HCT116 (cell line): Measurements from ENCODE around the gene KIAA1549. TPM values are rescaled to one million over a fixed set of nuclear protein-coding genes. Genes with fewer than 3 reads are reported as not detected.

ENCODE experiments used
- ATAC-seq: fragments of 200-7000 bp; cut with Tn5 transposase; 2 replicates; pipeline ENCODE4 v1.9.1; 2020; ENCODE audit warnings: mild to moderate bottlenecking, moderate library complexity
- BruUV-seq: library from RNA; stranded (reverse); fragments of 400-500 nt; replicated peaks from 2 replicates; lab custom pipeline; 2021; lab: Mats Ljungman, UMichigan
- CTCF ChIA-PET: fragments of 300-600 bp; sonication (Branson Sonifier 250); formaldehyde crosslinking; loops from one replicate; lab custom pipeline; 2021; ENCODE audit warnings: antibody characterized with exemption; lab: Charles Lee
- POLR2A ChIA-PET: fragments of 300-600, 350-600 bp; sonication (Branson Sonifier 250); formaldehyde crosslinking; loops from one replicate; lab custom pipeline; 2021; ENCODE audit warnings: antibody characterized with exemption; lab: Charles Lee
- RAD21 ChIA-PET, 2 experiments: fragments of 300-600 bp; sonication (Branson Sonifier 250); formaldehyde crosslinking; loops; one replicate each; lab custom pipeline; 2023; ENCODE audit warnings: low total read pairs in 2 of 2; ENCODE audit not compliant: uncharacterized antibody in 2 of 2, unreplicated experiment in 2 of 2, low non-redundant PET in 1 of 2; lab: Charles Lee
- DNase-seq: peaks from one replicate; pipeline ENCODE4 v3.0.0-alpha.2; 2010; ENCODE audit warnings: low read depth, low spot score
- H2AFZ ChIP-seq: fragments of 200-600 bp; shearing (Covaris generic), sonication (generic); 2 replicates; pipeline ENCODE4 v1.6.1; 2017; ENCODE audit warnings: low read depth, mixed run types, mixed read lengths, antibody characterized with exemption, low read length; ENCODE audit not compliant: poor library complexity, severe bottlenecking
- H3K27ac ChIP-seq: 2 replicates; pipeline ENCODE4 v1.5.1; 2012; ENCODE audit warnings: low read depth, low read length
- H3K27me3 ChIP-seq: fragments of 200-600 bp; sonication (generic); 2 replicates; pipeline ENCODE4 v1.6.1; 2016; ENCODE audit warnings: mixed run types, low read length, mixed read lengths; ENCODE audit not compliant: insufficient read depth
- H3K36me3 ChIP-seq, 2 experiments: fragments of 200-500 bp in 1 of 2; fragments of 200-600 bp in 1 of 2; sonication (Bioruptor generic) in 1 of 2; sonication (generic) in 1 of 2; 2 replicates each; pipeline versions ENCODE4 v1.5.1 to v1.6.1; 2014 to 2016; ENCODE audit warnings: low read length in 2 of 2, inconsistent platforms in 1 of 2, mixed read lengths in 1 of 2, mixed run types in 1 of 2; ENCODE audit not compliant: insufficient read depth in 2 of 2, control insufficient read depth in 1 of 2
- H3K4me1 ChIP-seq, 2 experiments: fragments of 200-600 bp in 1 of 2; sonication (generic) in 1 of 2; 2 replicates each; pipeline versions ENCODE4 v1.5.1 to v1.6.1; 2012 to 2017; ENCODE audit warnings: low read length in 2 of 2, inconsistent platforms in 1 of 2, mild to moderate bottlenecking in 1 of 2, mixed read lengths in 1 of 2, mixed run types in 1 of 2, moderate library complexity in 1 of 2; ENCODE audit not compliant: insufficient read depth in 2 of 2, control insufficient read depth in 1 of 2
- H3K4me2 ChIP-seq: fragments of 200-600 bp; sonication (generic); 2 replicates; pipeline ENCODE4 v1.6.1; 2017; ENCODE audit warnings: mixed run types, low read length, mixed read lengths
- H3K4me3 ChIP-seq, 2 experiments: fragments of 200-600 bp in 1 of 2; sonication (generic) in 1 of 2; replicated peaks in 1 of 2; 2 replicates each; pipeline ENCODE4 v1.5.1; 2011 to 2016; ENCODE audit warnings: low read length in 2 of 2, control low read depth in 1 of 2, low read depth in 1 of 2, mild to moderate bottlenecking in 1 of 2, mixed read lengths in 1 of 2, mixed run types in 1 of 2
- H3K79me2 ChIP-seq: fragments of 200-600 bp; sonication (generic); 2 replicates; pipeline ENCODE4 v1.6.1; 2017; ENCODE audit warnings: mild to moderate bottlenecking, mixed run types, low read length, moderate library complexity, mixed read lengths; ENCODE audit not compliant: insufficient read depth
- H3K9ac ChIP-seq: fragments of 200-600 bp; sonication (generic); 2 replicates; pipeline ENCODE4 v1.6.1; 2016; ENCODE audit warnings: low read length, mixed read lengths
- H3K9me2 ChIP-seq: fragments of 200-600 bp; sonication (generic), shearing (Covaris generic); 2 replicates; pipeline ENCODE4 v1.6.1; 2017; ENCODE audit warnings: mixed run types, mild to moderate bottlenecking, moderate library complexity; ENCODE audit not compliant: insufficient read depth
- H3K9me3 ChIP-seq, 2 experiments: fragments of 200-500 bp in 1 of 2; fragments of 200-600 bp in 1 of 2; sonication (Bioruptor generic) in 1 of 2; sonication (generic) in 1 of 2; 2 replicates each; pipeline ENCODE4 v1.6.1; 2014 to 2017; ENCODE audit warnings: low read length in 2 of 2, mixed read lengths in 2 of 2, inconsistent platforms in 1 of 2, low read depth in 1 of 2, mild to moderate bottlenecking in 1 of 2, mixed run types in 1 of 2, moderate library complexity in 1 of 2; ENCODE audit not compliant: control insufficient read depth in 1 of 2, insufficient read depth in 1 of 2
- H4K20me1 ChIP-seq: fragments of 200-600 bp; sonication (generic), shearing (Covaris generic); 2 replicates; pipeline ENCODE4 v1.6.1; 2017; ENCODE audit warnings: mixed run types, mild to moderate bottlenecking, moderate library complexity; ENCODE audit not compliant: insufficient read depth
- ATF3 ChIP-seq: IDR thresholded peaks from 2 replicates; pipeline ENCODE4 v1.6.1; 2012
- CBX3 ChIP-seq: IDR thresholded peaks from 2 replicates; pipeline ENCODE4 v1.6.1; 2012; ENCODE audit warnings: low read depth
- CEBPB ChIP-seq: IDR thresholded peaks from 2 replicates; pipeline ENCODE4 v1.6.1; 2012; ENCODE audit warnings: low read depth
- CTCF ChIP-seq, 3 experiments: fragments of 200-600 bp in 1 of 3; sonication (generic) in 1 of 3; IDR thresholded peaks in 2 of 3; conservative IDR thresholded peaks in 1 of 3; 2 replicates each; pipeline ENCODE4 v1.5.1; 2012 to 2017; ENCODE audit warnings: low read depth in 2 of 3, low read length in 2 of 3, antibody characterized with exemption in 1 of 3, borderline replicate concordance in 1 of 3, control low read depth in 1 of 3, mild to moderate bottlenecking in 1 of 3, mixed read lengths in 1 of 3, mixed run types in 1 of 3, moderate library complexity in 1 of 3; ENCODE audit not compliant: insufficient read depth in 1 of 3
- EGR1 ChIP-seq: IDR thresholded peaks from 2 replicates; pipeline ENCODE4 v1.6.1; 2012; ENCODE audit warnings: low read depth
- EZH2phosphoT487 ChIP-seq: fragments of 200-600 bp; IDR thresholded peaks from 2 replicates; pipeline ENCODE4 v1.6.1; 2018; ENCODE audit warnings: antibody characterized with exemption, borderline replicate concordance
- JUND ChIP-seq: IDR thresholded peaks from 2 replicates; pipeline ENCODE4 v1.6.1; 2012
- POLR2A ChIP-seq: IDR thresholded peaks from 2 replicates; pipeline ENCODE4 v1.7.0; 2011; ENCODE audit warnings: borderline replicate concordance; ENCODE audit not compliant: insufficient read depth, insufficient read length; ENCODE audit errors: extremely low read depth
- RAD21 ChIP-seq: IDR thresholded peaks from 2 replicates; pipeline ENCODE4 v1.6.1; 2012; ENCODE audit warnings: low read depth, mild to moderate bottlenecking
- SIN3A ChIP-seq: IDR thresholded peaks from 2 replicates; pipeline ENCODE4 v1.6.1; 2012; ENCODE audit warnings: low read depth
- SP1 ChIP-seq: IDR thresholded peaks from 2 replicates; pipeline ENCODE4 v1.6.1; 2012; ENCODE audit warnings: low read depth
- SRF ChIP-seq: IDR thresholded peaks from 2 replicates; pipeline ENCODE4 v1.6.1; 2012; ENCODE audit warnings: low read depth
- TCF7L2 ChIP-seq: IDR thresholded peaks from 2 replicates; pipeline ENCODE4 v1.7.0; 2011; ENCODE audit warnings: borderline replicate concordance, inconsistent platforms; ENCODE audit not compliant: insufficient read depth, insufficient read length; ENCODE audit errors: extremely low read depth
- ZFX ChIP-seq: fragments of 450-650 bp; IDR thresholded peaks from 2 replicates; pipeline ENCODE4 v1.6.1; 2017
- ZNF274 ChIP-seq: fragments of 200-500 bp; sonication (Bioruptor generic); IDR thresholded peaks from 2 replicates; pipeline ENCODE4 v1.6.1; 2014; ENCODE audit warnings: mild to moderate bottlenecking, low read depth, low read length, inconsistent platforms
- intact Hi-C: fragments of 100-400 bp; cut with micrococcal nuclease; formaldehyde crosslinking; loops from 2 replicates; pipeline ENCODE4 v1.10.0; 2022
- total RNA-seq: library from RNA; stranded (reverse); gene quantifications from one replicate; pipeline ENCODE4 v1.2.1, GENCODE V29; 2021; ENCODE audit not compliant: unreplicated experiment
- TF ChIP-seq, protein P1 (sequence below): IDR thresholded peaks from 2 replicates; pipeline ENCODE4 v1.6.1; 2011; ENCODE audit warnings: mild to moderate bottlenecking, low read length, moderate library complexity; ENCODE audit not compliant: insufficient replicate concordance; ENCODE audit errors: extremely low read depth
- TF ChIP-seq, protein P2 (sequence below): IDR thresholded peaks from 2 replicates; pipeline ENCODE4 v1.6.1; 2012; ENCODE audit warnings: low read depth

Gene KIAA1549
- total RNA-seq, 1 experiment from 2014 or later: 3.9 TPM

- H2AFZ ChIP-seq: no peak overlapping the region
- no TSS peak for BruUV-seq
- H3K36me3 ChIP-seq: no peaks in the 10 kb centered on the region
- no peaks in the 10 kb centered on the region for H3K79me2 ChIP-seq
- no peak overlapping the region for H3K9ac ChIP-seq
- CTCF ChIA-PET: no interaction called here
- H4K20me1 ChIP-seq: no peaks in the 10 kb centered on the region
- no peaks in the 10 kb centered on the region for H3K27me3 ChIP-seq
- RAD21 ChIA-PET: no interaction called here
- no peaks in the 10 kb centered on the region for H3K9me3 ChIP-seq
- intact Hi-C loops: no loop called here
- H3K27ac ChIP-seq: no peak overlapping the region
- no peaks in the 10 kb centered on the region for H3K9me2 ChIP-seq
- no peak overlapping the region for H3K4me3 ChIP-seq
- H3K4me2 ChIP-seq: no peak overlapping the region
- ATAC-seq: no peak
- peaks cover 12 to 22% of the 10 kb centered on the region in 2 experiments for H3K4me1 ChIP-seq
- TF ChIP-seq EZH2phosphoT487: no peak
- TF ChIP-seq CEBPB: no peak
- TF ChIP-seq TCF7L2: no peak
- TF ChIP-seq ATF3: no peak
- TF ChIP-seq, protein P1, sequence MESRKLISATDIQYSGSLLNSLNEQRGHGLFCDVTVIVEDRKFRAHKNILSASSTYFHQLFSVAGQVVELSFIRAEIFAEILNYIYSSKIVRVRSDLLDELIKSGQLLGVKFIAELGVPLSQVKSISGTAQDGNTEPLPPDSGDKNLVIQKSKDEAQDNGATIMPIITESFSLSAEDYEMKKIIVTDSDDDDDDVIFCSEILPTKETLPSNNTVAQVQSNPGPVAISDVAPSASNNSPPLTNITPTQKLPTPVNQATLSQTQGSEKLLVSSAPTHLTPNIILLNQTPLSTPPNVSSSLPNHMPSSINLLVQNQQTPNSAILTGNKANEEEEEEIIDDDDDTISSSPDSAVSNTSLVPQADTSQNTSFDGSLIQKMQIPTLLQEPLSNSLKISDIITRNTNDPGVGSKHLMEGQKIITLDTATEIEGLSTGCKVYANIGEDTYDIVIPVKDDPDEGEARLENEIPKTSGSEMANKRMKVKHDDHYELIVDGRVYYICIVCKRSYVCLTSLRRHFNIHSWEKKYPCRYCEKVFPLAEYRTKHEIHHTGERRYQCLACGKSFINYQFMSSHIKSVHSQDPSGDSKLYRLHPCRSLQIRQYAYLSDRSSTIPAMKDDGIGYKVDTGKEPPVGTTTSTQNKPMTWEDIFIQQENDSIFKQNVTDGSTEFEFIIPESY: no peak
- TF ChIP-seq EGR1: no peak
- TF ChIP-seq RAD21: no peak
- TF ChIP-seq JUND: no peak
- TF ChIP-seq CBX3: no peak
- TF ChIP-seq CTCF (IDR thresholded peaks at IDR 0.05 in 2 of 3, conservative IDR thresholded peaks at IDR 0.05 in 1 of 3; ENCODE audit: borderline replicate concordance in 1 of 3, insufficient read depth in 1 of 3, low read depth in 2 of 3, low read length in 2 of 3): no peak
- TF ChIP-seq, protein P2, sequence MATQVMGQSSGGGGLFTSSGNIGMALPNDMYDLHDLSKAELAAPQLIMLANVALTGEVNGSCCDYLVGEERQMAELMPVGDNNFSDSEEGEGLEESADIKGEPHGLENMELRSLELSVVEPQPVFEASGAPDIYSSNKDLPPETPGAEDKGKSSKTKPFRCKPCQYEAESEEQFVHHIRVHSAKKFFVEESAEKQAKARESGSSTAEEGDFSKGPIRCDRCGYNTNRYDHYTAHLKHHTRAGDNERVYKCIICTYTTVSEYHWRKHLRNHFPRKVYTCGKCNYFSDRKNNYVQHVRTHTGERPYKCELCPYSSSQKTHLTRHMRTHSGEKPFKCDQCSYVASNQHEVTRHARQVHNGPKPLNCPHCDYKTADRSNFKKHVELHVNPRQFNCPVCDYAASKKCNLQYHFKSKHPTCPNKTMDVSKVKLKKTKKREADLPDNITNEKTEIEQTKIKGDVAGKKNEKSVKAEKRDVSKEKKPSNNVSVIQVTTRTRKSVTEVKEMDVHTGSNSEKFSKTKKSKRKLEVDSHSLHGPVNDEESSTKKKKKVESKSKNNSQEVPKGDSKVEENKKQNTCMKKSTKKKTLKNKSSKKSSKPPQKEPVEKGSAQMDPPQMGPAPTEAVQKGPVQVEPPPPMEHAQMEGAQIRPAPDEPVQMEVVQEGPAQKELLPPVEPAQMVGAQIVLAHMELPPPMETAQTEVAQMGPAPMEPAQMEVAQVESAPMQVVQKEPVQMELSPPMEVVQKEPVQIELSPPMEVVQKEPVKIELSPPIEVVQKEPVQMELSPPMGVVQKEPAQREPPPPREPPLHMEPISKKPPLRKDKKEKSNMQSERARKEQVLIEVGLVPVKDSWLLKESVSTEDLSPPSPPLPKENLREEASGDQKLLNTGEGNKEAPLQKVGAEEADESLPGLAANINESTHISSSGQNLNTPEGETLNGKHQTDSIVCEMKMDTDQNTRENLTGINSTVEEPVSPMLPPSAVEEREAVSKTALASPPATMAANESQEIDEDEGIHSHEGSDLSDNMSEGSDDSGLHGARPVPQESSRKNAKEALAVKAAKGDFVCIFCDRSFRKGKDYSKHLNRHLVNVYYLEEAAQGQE: no peak
- TF ChIP-seq SP1: no peak
- no peak for TF ChIP-seq SIN3A
- no peak for TF ChIP-seq ZNF274
- TF ChIP-seq SRF: no peak
- no peak for TF ChIP-seq POLR2A
- no peak for TF ChIP-seq ZFX
- TF ChIP-seq, all 23 proteins: peak for 0
- POLR2A ChIA-PET: no interaction called here
- DNase-seq: no peak
Measured at GRCh38 chr7:138932870-138933269, 48.3 kb downstream of the KIAA1549 start.
